Endothelial cell (in vitro differentiated cells): ENCODE measurements around the gene CTSL. TPM values are rescaled to one million over a fixed set of nuclear protein-coding genes. Genes with fewer than 3 reads are reported as not detected.

ENCODE experiments used
- DNase-seq: peaks from one replicate; pipeline ENCODE4 v3.0.0; 2021; ENCODE audit warnings: low spot score
- H3K27ac Mint-ChIP-seq: one replicate; pipeline ENCODE4 v1.8.0; 2021; ENCODE audit warnings: mixed read lengths, inconsistent platforms; ENCODE audit not compliant: unreplicated experiment
- H3K27me3 Mint-ChIP-seq: one replicate; pipeline ENCODE4 v1.8.0; 2021; ENCODE audit warnings: mild to moderate bottlenecking, moderate library complexity, mixed read lengths, inconsistent platforms; ENCODE audit not compliant: unreplicated experiment
- H3K36me3 Mint-ChIP-seq: one replicate; pipeline ENCODE4 v1.8.0; 2021; ENCODE audit warnings: mild to moderate bottlenecking, low read depth, mixed read lengths, inconsistent platforms; ENCODE audit not compliant: unreplicated experiment
- H3K4me1 Mint-ChIP-seq: one replicate; pipeline ENCODE4 v1.8.0; 2021; ENCODE audit warnings: mild to moderate bottlenecking, mixed read lengths, inconsistent platforms; ENCODE audit not compliant: unreplicated experiment
- H3K4me3 Mint-ChIP-seq: one replicate; pipeline ENCODE4 v1.8.0; 2021; ENCODE audit warnings: mild to moderate bottlenecking, mixed read lengths, inconsistent platforms; ENCODE audit not compliant: unreplicated experiment
- H3K9me3 Mint-ChIP-seq: one replicate; pipeline ENCODE4 v1.8.0; 2021; ENCODE audit warnings: mixed read lengths, inconsistent platforms; ENCODE audit not compliant: unreplicated experiment
- CTCF ChIP-seq: fragments of 200-600 bp; sonication (generic); IDR thresholded peaks from one replicate; pipeline ENCODE4 v1.5.0; 2021; ENCODE audit warnings: antibody characterized with exemption; ENCODE audit not compliant: unreplicated experiment
- long read RNA-seq: library from polyadenylated mRNA; unstranded; transcript quantifications from one replicate; pipeline ENCODE4 v2.0.0, GENCODE V29; 2020; ENCODE audit not compliant: unreplicated experiment
- total RNA-seq: library from RNA; stranded (reverse); fragmentation: NEBNext Ultra II Directional; extraction: Animal tissue kit (Norgen Biotek cat#: 25700); gene quantifications from one replicate; pipeline ENCODE4 v1.2.1, GENCODE V29; 2021; ENCODE audit not compliant: unreplicated experiment

The CTSL gene
- 90.6 TPM for total RNA-seq
- long read RNA-seq, transcript CTSL-203 (8 exons, 2,177 nt), result major isoform, 28 of 75 reads
- long read RNA-seq, transcript CTSL-201 (8 exons, 1,436 nt), result minor isoform, 23 of 75 reads
- long read RNA-seq, partial matches to known transcripts, result 3 of 75 reads
- long read RNA-seq, other reads (novel, unspliced or antisense), result 21 of 75 reads

DNA sequence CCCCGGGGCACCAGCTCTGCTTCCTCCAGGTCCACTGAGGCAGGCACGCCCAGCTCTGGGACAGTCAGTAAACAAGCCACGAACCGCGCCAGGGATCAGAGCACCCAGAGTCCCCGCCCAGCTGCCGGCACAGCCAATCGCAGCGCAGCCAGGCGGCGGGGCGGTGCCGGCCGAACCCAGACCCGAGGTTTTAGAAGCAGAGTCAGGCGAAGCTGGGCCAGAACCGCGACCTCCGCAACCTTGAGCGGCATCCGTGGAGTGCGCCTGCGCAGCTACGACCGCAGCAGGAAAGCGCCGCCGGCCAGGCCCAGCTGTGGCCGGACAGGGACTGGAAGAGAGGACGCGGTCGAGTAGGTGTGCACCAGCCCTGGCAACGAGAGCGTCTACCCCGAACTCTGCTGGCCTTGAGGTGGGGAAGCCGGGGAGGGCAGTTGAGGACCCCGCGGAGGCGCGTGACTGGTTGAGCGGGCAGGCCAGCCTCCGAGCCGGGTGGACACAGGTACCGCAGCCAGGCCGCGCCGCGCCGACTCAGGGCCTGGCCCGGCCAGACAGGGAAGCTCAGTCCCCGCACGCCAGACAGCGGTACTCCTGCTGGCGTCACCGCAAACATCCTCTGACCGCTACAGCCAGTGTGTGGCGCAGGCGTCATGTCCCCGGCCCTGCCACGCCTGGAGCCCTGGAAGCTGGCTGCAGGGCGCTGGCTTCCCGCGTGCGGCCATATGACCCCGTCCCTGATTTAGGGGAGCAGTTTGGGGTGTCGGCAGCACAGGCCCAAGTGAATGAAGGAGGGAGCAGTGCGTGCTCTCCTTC, at the start of gene CTSL:
Gene CTSL, plus strand, starts transcription at position 220 of the 810 bp plus-strand sequence. CDS start 1,485 bp downstream, outside the sequence.
- Mint-ChIP-seq H3K27ac (peak within 1 kb of the TSS; percentile 82), H3K4me3 (peak within 1 kb of the TSS; percentile 92), H3K27me3 (peaks cover under 1% of the 10 kb centered on the region), H3K9me3 (no peaks in the 10 kb centered on the region), H3K4me1 (peaks cover 12% of the 10 kb centered on the region), H3K36me3 (peaks cover 9% of the 10 kb centered on the region)
- DNase-seq, result peak; percentile 78
- no peak for TF ChIP-seq CTCF

- Mint-ChIP-seq H3K4me1 (peaks cover 4% of the 10 kb centered on the region), H3K9me3 (no peaks in the 10 kb centered on the region), H3K36me3 (no peaks in the 10 kb centered on the region), H3K27ac (no peak overlapping the region), H3K27me3 (peaks cover 4% of the 10 kb centered on the region), H3K4me3 (no peak overlapping the region)
- TF ChIP-seq CTCF, result no peak
- no peak for DNase-seq
Measured at GRCh38 chr9:87676976-87677775, 48.7 kb upstream of the CTSL start.

DNA sequence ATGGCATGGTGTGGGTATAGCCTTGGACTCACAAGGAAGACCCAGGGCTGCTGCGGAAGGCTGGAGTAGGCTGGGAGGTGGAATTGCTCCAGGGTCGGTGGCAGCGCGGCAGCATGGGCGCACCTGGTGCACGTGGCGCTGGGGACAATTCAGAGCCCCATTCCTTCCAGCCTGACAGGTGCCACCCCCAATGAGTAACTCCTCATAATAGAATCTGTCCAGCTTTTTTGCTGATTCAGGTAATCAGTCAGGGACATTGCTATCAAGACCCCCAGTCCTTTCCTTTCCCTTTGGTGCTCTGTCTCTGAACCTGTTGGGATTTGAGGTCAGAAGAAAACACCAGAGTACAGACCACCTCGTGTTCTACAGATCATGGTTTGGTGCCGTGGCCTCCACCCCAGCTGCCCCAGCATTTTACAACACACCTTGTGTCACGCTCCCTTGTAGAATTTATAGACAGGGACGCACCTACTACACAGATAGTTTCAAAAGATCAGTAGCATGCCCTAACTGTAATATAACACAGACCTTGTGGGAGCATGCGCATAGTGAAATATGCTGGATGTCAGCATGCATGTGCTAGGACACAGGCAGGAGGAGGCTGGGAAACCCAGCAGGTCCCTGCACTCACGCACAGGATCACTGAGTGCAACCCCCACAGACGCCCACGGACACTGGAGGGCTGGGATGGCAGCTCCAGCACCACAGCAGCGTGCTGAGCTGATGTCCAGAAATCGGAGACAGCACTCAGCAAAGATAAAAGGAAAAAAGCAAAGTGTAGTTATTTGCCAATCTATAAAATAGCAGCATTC, 47.9 kb upstream of the CTSL start:
- no peaks in the 10 kb centered on the region for H3K36me3 Mint-ChIP-seq
- DNase-seq, result no peak
- peaks cover 6% of the 10 kb centered on the region for H3K27me3 Mint-ChIP-seq
- H3K4me1 Mint-ChIP-seq, result peaks cover 4% of the 10 kb centered on the region
- no peak overlapping the region for H3K27ac Mint-ChIP-seq
- TF ChIP-seq CTCF, result no peak
- H3K4me3 Mint-ChIP-seq, result no peak overlapping the region
- H3K9me3 Mint-ChIP-seq, result no peaks in the 10 kb centered on the region

DNA sequence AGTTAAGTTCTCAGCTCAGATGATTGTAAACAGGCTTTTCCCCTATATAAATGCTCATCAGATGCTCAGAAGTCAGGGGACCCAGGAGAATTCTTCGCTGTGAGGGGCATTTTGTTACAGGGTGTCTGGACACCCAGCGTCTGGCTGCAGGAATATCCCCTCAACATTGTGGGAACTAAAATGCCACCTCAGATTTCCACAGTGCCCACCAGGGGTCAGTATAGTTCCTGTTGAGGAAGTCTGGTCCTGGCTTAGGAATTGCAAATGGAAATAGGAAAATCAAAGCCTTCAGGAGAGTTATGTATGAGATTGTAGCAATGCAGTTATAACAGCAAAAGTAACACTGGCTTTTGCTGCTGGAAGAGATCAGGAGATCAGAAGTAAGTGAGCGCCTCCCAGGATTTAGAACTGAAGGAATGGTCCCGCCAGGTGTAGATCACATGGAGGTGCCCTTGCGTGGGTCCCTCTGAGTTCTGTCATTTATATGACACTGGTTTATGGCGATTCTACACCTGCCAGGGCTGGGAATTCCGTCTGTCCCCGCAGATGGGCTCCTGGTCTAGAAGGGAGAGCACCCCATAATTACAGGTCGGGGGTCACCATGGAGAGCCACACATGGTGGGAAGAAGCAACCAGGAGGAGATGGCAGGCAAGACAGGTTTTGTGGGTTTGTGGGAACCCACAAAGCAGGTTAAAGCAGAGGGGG, 47.1 kb upstream of the CTSL start:
- H3K27ac Mint-ChIP-seq, result no peak overlapping the region

More for the DNA sequence above, 47.1 kb upstream of the CTSL start:
- peak; percentile 85 for TF ChIP-seq CTCF
- Mint-ChIP-seq H3K4me3 (no peak overlapping the region), H3K27me3 (peaks cover 6% of the 10 kb centered on the region), H3K36me3 (no peaks in the 10 kb centered on the region), H3K4me1 (peaks cover 4% of the 10 kb centered on the region), H3K9me3 (no peaks in the 10 kb centered on the region)
- peak; percentile 72 for DNase-seq
